ENCODE results near the gene KCTD7.

- no peak for TF ChIP-seq SP1 (IDR thresholded peaks at IDR 0.05)
- TF ChIP-seq CTCF (IDR thresholded peaks at IDR 0.05; ENCODE audit: low read depth, low read length, missing input control), result no peak
- TF ChIP-seq MAX (IDR thresholded peaks at IDR 0.05), result no peak
- no peak for TF ChIP-seq HNF4A (conservative IDR thresholded peaks at IDR 0.05)
Observed at GRCh38 chr7:66642932-66643331, 14.3 kb downstream of the KCTD7 start.
